Fibroblast of mammary gland (primary cell): ENCODE data around the gene SHCBP1L.

ENCODE experiments used
- DNase-seq: peaks from one replicate; pipeline ENCODE4 v3.0.0-alpha.2; 2010; ENCODE audit warnings: low read depth
- H3K4me3 ChIP-seq: 2 replicates; pipeline ENCODE4 v1.5.1; 2011; ENCODE audit warnings: low read depth, mild to moderate bottlenecking, low read length, moderate library complexity; ENCODE audit not compliant: control insufficient read depth
- CTCF ChIP-seq: conservative IDR thresholded peaks from 2 replicates; pipeline ENCODE4 v1.5.1; 2011; ENCODE audit warnings: low read depth, low read length, inconsistent platforms; ENCODE audit not compliant: control insufficient read depth, insufficient read depth

Gene SHCBP1L

GRCh38 chr1:182867861-182868260 is 85.1 kb downstream of the SHCBP1L start:
- H3K4me3 ChIP-seq = no peak overlapping the region
- no peak for TF ChIP-seq CTCF
- no peak for DNase-seq

- TF ChIP-seq CTCF = no peak
- no peak for DNase-seq
- H3K4me3 ChIP-seq = no peak overlapping the region
These were observed 89.0 kb downstream of the SHCBP1L start for GRCh38 chr1:182863940-182864339.

GRCh38 chr1:182862827-182863226 is 90.1 kb downstream of the SHCBP1L start:
- DNase-seq = no peak
- H3K4me3 ChIP-seq = no peak overlapping the region
- no peak for TF ChIP-seq CTCF

DNA sequence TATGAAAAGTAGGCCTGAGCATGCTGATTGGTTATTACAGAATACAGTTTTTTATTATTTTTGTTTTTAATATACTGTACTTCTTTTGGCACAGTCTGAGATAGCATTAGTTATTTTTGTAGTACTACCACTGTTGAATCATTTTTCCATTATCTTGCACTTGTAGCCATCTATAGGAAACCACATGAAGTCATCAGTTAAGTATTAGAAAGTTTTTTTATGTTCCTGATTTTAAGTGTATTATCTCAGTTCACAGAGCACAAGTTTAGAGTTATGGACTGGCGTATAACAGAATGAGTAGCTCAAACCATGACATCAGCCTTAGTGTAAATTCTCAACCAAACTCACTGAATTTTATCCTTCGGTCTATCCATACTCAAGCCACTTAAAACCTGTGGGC is 91.0 kb downstream of the SHCBP1L start:
- no peak overlapping the region for H3K4me3 ChIP-seq
- peak; percentile 7 for DNase-seq
- TF ChIP-seq CTCF = no peak

GRCh38 chr1:182860658-182861057 is 92.3 kb downstream of the SHCBP1L start:
- TF ChIP-seq CTCF = no peak
- no peak for DNase-seq
- H3K4me3 ChIP-seq = no peak overlapping the region

DNA sequence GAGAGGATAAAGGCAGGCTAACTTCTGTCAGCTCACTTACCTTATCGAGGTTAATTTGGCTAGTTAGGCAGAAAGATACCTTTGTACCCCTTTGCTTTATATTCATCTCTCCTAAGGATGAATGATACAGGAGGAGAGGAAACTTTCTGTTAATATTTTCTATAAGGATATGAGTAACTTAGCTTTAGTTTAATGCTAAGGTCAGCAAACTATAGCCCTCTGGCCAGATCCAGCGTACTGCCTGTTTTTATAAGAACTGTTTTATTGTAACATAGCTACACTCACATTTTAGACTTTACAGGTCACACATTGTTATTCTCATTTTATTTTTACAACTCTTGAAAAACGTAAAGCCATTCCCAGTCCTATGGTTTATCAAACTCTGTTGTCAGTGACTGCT is 95.8 kb downstream of the SHCBP1L start:
- no peak for DNase-seq
- no peak overlapping the region for H3K4me3 ChIP-seq
- no peak for TF ChIP-seq CTCF

DNA sequence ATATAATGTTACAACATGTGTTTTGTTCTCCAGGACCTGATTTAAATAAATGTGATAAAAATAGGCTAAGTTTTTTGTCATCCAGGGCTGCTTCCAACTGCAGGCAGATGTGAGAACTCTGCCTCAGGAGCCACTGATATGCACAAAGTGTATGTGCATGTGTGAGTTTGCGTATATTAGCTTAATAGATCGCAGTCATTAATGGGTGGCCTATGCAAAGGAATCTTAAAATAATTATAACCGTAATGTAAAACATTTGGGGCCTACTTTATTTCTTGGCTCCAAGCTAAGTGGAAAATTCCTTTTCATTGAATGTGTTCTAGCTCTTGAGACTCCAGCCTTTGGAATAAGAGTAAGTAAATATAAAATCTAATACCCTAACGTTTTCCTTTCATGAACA is 97.1 kb downstream of the SHCBP1L start:
- H3K4me3 ChIP-seq = no peak overlapping the region
- no peak for TF ChIP-seq CTCF
- no peak for DNase-seq
